Measurements from ENCODE around the gene CFAP74.
A peak's percentile ranks its signal among the peaks of the same experiment; 100 is the strongest.

Gene CFAP74

GRCh38 chr1:1926346-1926811 is 77.2 kb downstream of the CFAP74 start:
- no peaks in the 10 kb centered on the region for H3K4me1 ChIP-seq (ENCODE audit: insufficient read depth, low read length)
- H3K9me3 ChIP-seq (ENCODE audit: low read length) = no peaks in the 10 kb centered on the region
- H3K36me3 ChIP-seq (ENCODE audit: insufficient read depth, low read length) = no peaks in the 10 kb centered on the region
- no peaks in the 10 kb centered on the region for H3K27me3 ChIP-seq (ENCODE audit: control insufficient read depth in 1 of 2, insufficient read depth in 2 of 2, low read length in 2 of 2)
- H3K4me3 ChIP-seq (ENCODE audit: low read depth in 1 of 2, low read length in 2 of 2) = no peak overlapping the region
- H3K9ac ChIP-seq (ENCODE audit: low read length) = no peak overlapping the region
- no peak overlapping the region for H3K27ac ChIP-seq (ENCODE audit: low read depth, low read length)

DNA sequence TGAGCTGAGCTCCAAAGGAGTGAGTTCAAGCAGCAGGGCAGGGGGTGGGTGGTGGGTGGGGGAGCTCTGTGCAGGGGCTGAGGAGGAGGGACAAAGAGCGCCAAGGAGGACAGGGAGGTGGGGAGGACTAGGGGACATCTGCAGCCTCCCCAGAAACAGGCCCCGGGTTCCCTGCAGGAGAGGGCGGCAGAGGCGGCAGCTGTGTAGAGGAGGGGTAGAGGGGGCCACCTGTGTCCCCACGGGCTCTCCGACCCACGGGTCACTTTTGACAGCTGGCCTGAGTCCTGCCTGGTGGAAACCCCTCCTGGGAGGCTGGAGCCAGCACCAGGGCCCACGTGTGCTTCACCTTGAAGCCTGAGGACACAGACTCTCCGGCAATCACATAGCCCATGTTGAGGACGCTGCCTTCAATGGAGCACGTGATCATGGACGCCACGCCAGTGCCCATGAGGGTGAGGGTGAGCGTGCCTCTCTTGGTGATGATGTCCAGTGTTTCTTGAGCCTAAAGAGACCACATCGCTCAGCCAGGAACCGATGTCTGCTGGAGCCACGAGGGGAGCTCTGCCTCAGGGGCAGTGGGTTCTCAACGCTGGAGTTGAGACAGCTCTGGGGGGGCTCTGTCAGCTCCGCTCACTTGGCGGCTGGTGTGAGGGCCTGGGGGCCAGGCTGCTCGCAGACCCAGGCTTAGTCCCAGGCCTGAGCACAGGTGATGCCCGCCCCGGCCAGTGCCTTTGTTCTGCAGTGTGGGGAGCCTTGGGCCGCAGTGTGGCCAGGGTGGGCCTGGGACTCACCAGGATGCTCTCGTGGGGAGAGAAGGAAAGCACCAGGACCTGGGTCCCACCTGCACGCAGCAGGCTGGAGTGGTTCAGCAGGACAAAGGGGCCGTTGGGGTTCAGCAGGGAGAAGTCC is 77.9 kb downstream of the CFAP74 start:
- Histone ChIP-seq H3K9me3 (ENCODE audit: low read length) (no peaks in the 10 kb centered on the region), H3K4me3 (ENCODE audit: low read depth in 1 of 2, low read length in 2 of 2) (no peak overlapping the region), H3K27ac (ENCODE audit: low read depth, low read length) (no peak overlapping the region), H3K9ac (ENCODE audit: low read length) (no peak overlapping the region), H3K36me3 (ENCODE audit: insufficient read depth, low read length) (no peaks in the 10 kb centered on the region), H3K27me3 (ENCODE audit: control insufficient read depth in 1 of 2, insufficient read depth in 2 of 2, low read length in 2 of 2) (no peaks in the 10 kb centered on the region), H3K4me1 (ENCODE audit: insufficient read depth, low read length) (no peaks in the 10 kb centered on the region)

DNA sequence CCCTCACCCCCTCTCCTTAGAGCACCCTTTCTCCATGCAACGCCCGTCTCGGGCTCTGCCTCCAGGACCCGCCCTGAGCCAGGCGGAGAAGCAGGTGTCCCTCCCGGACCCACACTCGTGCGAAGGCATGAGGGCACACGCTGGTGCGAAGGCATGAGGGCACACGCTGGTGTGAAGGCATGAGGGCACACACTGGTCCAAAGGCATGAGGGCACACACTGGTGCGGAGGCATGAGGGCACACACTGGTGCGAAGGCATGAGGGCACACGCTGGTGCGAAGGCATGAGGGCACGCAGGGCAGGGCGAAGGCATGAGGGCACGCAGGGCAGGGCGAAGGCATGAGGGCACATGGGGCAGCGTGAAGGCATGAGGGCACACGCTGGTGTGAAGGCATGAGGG is 78.7 kb downstream of the CFAP74 start:
- Histone ChIP-seq H3K36me3 (ENCODE audit: insufficient read depth, low read length) (no peaks in the 10 kb centered on the region), H3K4me1 (ENCODE audit: insufficient read depth, low read length) (no peaks in the 10 kb centered on the region), H3K4me3 (ENCODE audit: low read depth in 1 of 2, low read length in 2 of 2) (no peak overlapping the region), H3K9ac (ENCODE audit: low read length) (no peak overlapping the region), H3K27me3 (ENCODE audit: control insufficient read depth in 1 of 2, insufficient read depth in 2 of 2, low read length in 2 of 2) (no peaks in the 10 kb centered on the region), H3K9me3 (ENCODE audit: low read length) (no peaks in the 10 kb centered on the region), H3K27ac (ENCODE audit: low read depth, low read length) (no peak overlapping the region)

DNA sequence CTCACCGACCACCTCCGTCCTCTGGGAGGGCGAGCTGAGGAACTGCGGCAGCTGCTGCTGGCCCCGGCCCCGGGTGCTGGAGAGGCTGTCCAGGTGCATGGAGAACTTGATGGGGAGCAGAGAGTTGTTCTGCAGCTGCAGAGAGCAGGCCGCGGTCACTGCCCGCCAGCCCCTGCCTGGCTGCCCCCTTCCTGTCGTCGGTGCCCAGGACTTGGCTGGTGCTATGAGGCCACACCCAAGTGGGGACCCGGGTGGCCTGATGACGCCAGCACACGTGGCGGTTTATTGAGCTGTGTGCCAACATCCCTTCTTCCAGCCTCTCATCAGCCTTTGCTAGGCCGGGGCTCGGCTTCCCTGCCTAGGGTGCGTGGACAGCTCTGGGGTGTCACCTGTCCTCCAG is 79.2 kb downstream of the CFAP74 start:
- H3K9ac ChIP-seq (ENCODE audit: low read length) = no peak overlapping the region
- no peaks in the 10 kb centered on the region for H3K4me1 ChIP-seq (ENCODE audit: insufficient read depth, low read length)
- no peak overlapping the region for H3K27ac ChIP-seq (ENCODE audit: low read depth, low read length)
- no peak overlapping the region for H3K4me3 ChIP-seq (ENCODE audit: low read depth in 1 of 2, low read length in 2 of 2)
- H3K27me3 ChIP-seq (ENCODE audit: control insufficient read depth in 1 of 2, insufficient read depth in 2 of 2, low read length in 2 of 2) = no peaks in the 10 kb centered on the region
- H3K9me3 ChIP-seq (ENCODE audit: low read length) = no peaks in the 10 kb centered on the region
- no peaks in the 10 kb centered on the region for H3K36me3 ChIP-seq (ENCODE audit: insufficient read depth, low read length)

- H3K36me3 ChIP-seq (ENCODE audit: insufficient read depth, low read length) = no peaks in the 10 kb centered on the region
- H3K4me1 ChIP-seq (ENCODE audit: insufficient read depth, low read length) = peaks cover 8% of the 10 kb centered on the region
- H3K27me3 ChIP-seq (ENCODE audit: control insufficient read depth in 1 of 2, insufficient read depth in 2 of 2, low read length in 2 of 2) = no peaks in the 10 kb centered on the region
- H3K4me3 ChIP-seq (ENCODE audit: low read depth in 1 of 2, low read length in 2 of 2) = no peak overlapping the region
- H3K9me3 ChIP-seq (ENCODE audit: low read length) = no peaks in the 10 kb centered on the region
- H3K27ac ChIP-seq (ENCODE audit: low read depth, low read length) = no peak overlapping the region
- no peak overlapping the region for H3K9ac ChIP-seq (ENCODE audit: low read length)
These were observed 80.4 kb downstream of the CFAP74 start for GRCh38 chr1:1922956-1923833.

DNA sequence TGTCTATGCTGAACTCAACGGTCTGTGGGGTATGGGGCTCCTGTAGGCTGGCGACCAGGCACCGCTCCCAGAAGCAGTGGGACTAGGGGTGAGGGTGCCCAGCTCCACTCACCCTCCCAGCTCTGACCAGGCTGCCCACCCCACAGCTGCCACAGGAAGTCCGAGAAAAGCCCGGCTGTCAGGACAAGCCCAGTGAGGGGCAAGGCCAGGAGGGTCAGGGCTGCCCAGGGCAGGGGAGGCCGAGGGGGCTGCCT is 81.0 kb downstream of the CFAP74 start:
- no peaks in the 10 kb centered on the region for H3K36me3 ChIP-seq (ENCODE audit: insufficient read depth, low read length)

DNA sequence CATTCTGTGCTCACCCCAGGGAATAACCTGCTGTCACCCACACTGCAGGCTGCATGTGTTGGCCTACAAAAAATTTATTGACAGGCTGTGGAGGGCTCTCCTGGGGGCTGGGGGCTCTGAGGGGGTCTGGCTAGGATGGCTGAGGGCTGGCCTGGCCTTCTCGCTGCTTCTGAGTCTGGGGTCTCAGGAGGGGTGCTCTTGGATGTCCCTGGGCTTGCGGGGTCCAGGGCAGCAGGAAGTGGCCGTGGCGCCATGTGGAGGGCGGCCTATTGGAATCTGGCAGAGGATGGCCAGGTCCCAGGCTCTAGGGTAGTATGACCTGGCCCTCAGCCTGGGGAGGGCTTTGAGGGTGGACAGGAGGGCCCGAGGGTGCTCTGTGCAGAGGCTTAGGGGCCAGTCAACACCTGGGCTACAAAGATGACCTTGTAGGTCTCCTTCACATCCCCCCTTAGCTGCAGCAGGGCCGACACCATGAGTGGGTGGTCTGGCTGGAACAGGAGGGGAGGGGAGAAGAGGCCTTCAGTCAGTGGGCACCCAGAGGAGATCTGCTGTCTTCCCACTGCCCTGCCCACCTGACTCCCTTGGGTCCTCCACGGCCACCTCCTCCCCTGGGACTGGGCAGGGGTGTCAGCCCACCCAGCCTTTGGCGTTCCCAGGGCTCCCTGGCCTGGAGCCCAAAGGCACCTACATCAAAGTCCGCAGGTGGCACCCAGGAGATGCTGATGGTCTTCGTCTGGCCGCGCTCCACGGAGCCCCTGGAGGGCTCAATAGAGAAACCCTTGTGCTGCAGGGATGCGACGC is 81.5 kb downstream of the CFAP74 start:
- Histone ChIP-seq H3K9me3 (ENCODE audit: low read length) (no peaks in the 10 kb centered on the region), H3K36me3 (ENCODE audit: insufficient read depth, low read length) (no peaks in the 10 kb centered on the region), H3K27ac (ENCODE audit: low read depth, low read length) (no peak overlapping the region), H3K4me3 (ENCODE audit: low read depth in 1 of 2, low read length in 2 of 2) (no peak overlapping the region), H3K27me3 (ENCODE audit: control insufficient read depth in 1 of 2, insufficient read depth in 2 of 2, low read length in 2 of 2) (no peaks in the 10 kb centered on the region), H3K4me1 (ENCODE audit: insufficient read depth, low read length) (peaks cover 9% of the 10 kb centered on the region), H3K9ac (ENCODE audit: low read length) (no peak overlapping the region)

More for the DNA sequence above, 81.0 kb downstream of the CFAP74 start:
- no peaks in the 10 kb centered on the region for H3K27me3 ChIP-seq (ENCODE audit: control insufficient read depth in 1 of 2, insufficient read depth in 2 of 2, low read length in 2 of 2)
- no peak overlapping the region for H3K27ac ChIP-seq (ENCODE audit: low read depth, low read length)
- no peaks in the 10 kb centered on the region for H3K9me3 ChIP-seq (ENCODE audit: low read length)
- no peak overlapping the region for H3K9ac ChIP-seq (ENCODE audit: low read length)
- peaks cover 9% of the 10 kb centered on the region for H3K4me1 ChIP-seq (ENCODE audit: insufficient read depth, low read length)
- H3K4me3 ChIP-seq (ENCODE audit: low read depth in 1 of 2, low read length in 2 of 2) = no peak overlapping the region

DNA sequence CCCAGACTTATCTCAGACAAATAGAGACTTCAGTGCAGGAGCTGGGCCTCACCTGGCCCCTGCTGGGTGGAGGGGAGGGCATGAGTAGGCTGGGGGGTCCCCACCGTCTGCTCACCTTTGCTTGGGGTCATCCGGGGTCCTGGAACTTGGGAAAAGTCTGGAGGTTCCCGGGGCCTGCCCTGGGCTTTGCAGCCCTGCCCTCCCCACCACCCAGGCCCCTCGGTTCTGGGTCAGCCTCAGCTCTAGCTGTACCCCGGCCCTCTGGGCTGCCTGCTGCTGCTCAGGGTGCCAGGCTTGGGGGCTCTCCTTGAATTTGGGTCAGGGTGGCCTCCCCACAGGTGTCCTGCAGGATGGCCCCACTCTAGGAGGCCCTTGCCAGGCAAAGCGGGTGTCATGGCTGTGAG is 82.1 kb downstream of the CFAP74 start:
- Histone ChIP-seq H3K27ac (ENCODE audit: low read depth, low read length) (no peak overlapping the region), H3K4me1 (ENCODE audit: insufficient read depth, low read length) (peaks cover 9% of the 10 kb centered on the region), H3K9ac (ENCODE audit: low read length) (no peak overlapping the region), H3K9me3 (ENCODE audit: low read length) (no peaks in the 10 kb centered on the region), H3K36me3 (ENCODE audit: insufficient read depth, low read length) (no peaks in the 10 kb centered on the region), H3K4me3 (ENCODE audit: low read depth in 1 of 2, low read length in 2 of 2) (no peak overlapping the region), H3K27me3 (ENCODE audit: control insufficient read depth in 1 of 2, insufficient read depth in 2 of 2, low read length in 2 of 2) (no peaks in the 10 kb centered on the region)

GRCh38 chr1:1920608-1921458 is 82.8 kb downstream of the CFAP74 start:
- H3K9me3 ChIP-seq (ENCODE audit: low read length) = no peaks in the 10 kb centered on the region
- no peaks in the 10 kb centered on the region for H3K27me3 ChIP-seq (ENCODE audit: control insufficient read depth in 1 of 2, insufficient read depth in 2 of 2, low read length in 2 of 2)
- no peaks in the 10 kb centered on the region for H3K36me3 ChIP-seq (ENCODE audit: insufficient read depth, low read length)
- no peak overlapping the region for H3K4me3 ChIP-seq (ENCODE audit: low read depth in 1 of 2, low read length in 2 of 2)
- H3K27ac ChIP-seq (ENCODE audit: low read depth, low read length) = no peak overlapping the region
- H3K4me1 ChIP-seq (ENCODE audit: insufficient read depth, low read length) = peaks cover 9% of the 10 kb centered on the region
- no peak overlapping the region for H3K9ac ChIP-seq (ENCODE audit: low read length)

DNA sequence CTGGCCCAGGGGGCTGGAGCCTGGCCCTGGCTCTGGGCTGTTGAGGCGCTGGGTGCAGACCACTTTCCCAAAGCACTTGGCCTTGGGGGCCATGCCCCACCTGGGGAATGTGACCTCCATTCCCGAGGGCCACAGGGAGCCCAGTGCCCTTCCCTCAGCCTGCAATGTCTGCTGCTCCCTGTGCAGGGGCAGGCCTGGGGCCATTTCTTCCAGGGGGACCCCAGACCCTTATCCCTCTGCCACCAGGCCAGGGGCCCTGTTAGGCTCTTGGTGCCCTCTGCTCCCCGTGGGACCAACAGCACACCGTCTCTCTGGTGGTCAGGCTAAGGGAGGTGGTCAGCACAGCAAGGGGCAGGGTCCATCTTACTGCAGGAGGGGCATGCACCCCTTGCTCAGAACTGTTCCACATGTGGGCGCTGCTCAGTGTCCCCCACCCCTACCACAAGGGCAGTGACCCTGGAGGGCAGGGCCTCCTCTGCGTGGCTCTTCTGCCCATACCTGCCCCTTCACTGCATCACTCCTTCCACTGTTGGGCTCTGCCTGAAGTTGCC is 83.5 kb downstream of the CFAP74 start:
- H3K36me3 ChIP-seq (ENCODE audit: insufficient read depth, low read length) = no peaks in the 10 kb centered on the region
- H3K9me3 ChIP-seq (ENCODE audit: low read length) = no peaks in the 10 kb centered on the region
- H3K27ac ChIP-seq (ENCODE audit: low read depth, low read length) = no peak overlapping the region
- H3K27me3 ChIP-seq (ENCODE audit: control insufficient read depth in 1 of 2, insufficient read depth in 2 of 2, low read length in 2 of 2) = no peaks in the 10 kb centered on the region
- H3K4me3 ChIP-seq (ENCODE audit: low read depth in 1 of 2, low read length in 2 of 2) = peak overlapping the region in 1 of 2 donors; percentile 43
- peaks cover 9% of the 10 kb centered on the region for H3K4me1 ChIP-seq (ENCODE audit: insufficient read depth, low read length)
- no peak overlapping the region for H3K9ac ChIP-seq (ENCODE audit: low read length)
